ENCODE data around the gene LPAR3. TPM values are rescaled to one million over a fixed set of nuclear protein-coding genes. Genes with fewer than 3 reads are reported as not detected.

The LPAR3 gene
- polyA plus RNA-seq, 2 of the 4 experiments (the other 2 are of a cell fraction): 0.01 to 0.08 TPM

DNA sequence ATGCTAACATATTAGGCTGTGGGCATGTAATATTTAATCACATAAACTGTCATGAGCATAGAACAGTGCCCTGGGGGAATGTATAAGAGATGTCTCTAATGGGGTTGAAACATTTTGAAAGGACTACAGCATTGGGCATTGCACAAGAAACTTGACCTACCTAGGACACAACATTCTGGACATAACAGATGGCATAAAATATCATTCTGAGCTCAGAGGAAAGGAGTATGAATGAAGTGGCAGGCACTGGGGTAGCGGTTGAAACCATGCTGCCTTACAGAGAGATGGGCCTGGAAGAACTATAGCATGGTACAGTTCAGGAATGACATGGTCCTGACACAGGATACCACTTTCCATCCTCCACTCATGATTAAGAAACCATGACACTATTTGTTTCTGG lies 69.0 kb downstream of the LPAR3 start:
- no peak for FAIRE-seq
- TF ChIP-seq PHF8 (IDR thresholded peaks at IDR 0.05; ENCODE audit: borderline replicate concordance, low read depth) (no peak), GATA3 (IDR thresholded peaks at IDR 0.05; ENCODE audit: borderline replicate concordance) (no peak), EP300 (IDR thresholded peaks at IDR 0.05) (no peak), EHF (CRISPR knock-in tag; IDR thresholded peaks at IDR 0.05) (no peak), HOXA7 (CRISPR knock-in tag; IDR thresholded peaks at IDR 0.05) (no peak), JUN (IDR thresholded peaks at IDR 0.05) (no peak), CHD2 (IDR thresholded peaks at IDR 0.05; ENCODE audit: low read length, partially characterized antibody) (no peak), MAFK (IDR thresholded peaks at IDR 0.05; ENCODE audit: partially characterized antibody) (no peak), NPAS2 (CRISPR knock-in tag; IDR thresholded peaks at IDR 0.05; ENCODE audit: borderline replicate concordance) (no peak), POLR2A (IDR thresholded peaks at IDR 0.05; ENCODE audit: low read length) (no peak), MYC (IDR thresholded peaks at IDR 0.05; ENCODE audit: borderline replicate concordance, low read length) (no peak), CEBPB (IDR thresholded peaks at IDR 0.05) (no peak), CBX8 (IDR thresholded peaks at IDR 0.05) (no peak), TFCP2L1 (CRISPR knock-in tag; IDR thresholded peaks at IDR 0.05) (no peak), ZSCAN20 (CRISPR knock-in tag; IDR thresholded peaks at IDR 0.05) (no peak), NR3C1 (IDR thresholded peaks at IDR 0.05) (no peak)
- TF ChIP-seq, protein P1, sequence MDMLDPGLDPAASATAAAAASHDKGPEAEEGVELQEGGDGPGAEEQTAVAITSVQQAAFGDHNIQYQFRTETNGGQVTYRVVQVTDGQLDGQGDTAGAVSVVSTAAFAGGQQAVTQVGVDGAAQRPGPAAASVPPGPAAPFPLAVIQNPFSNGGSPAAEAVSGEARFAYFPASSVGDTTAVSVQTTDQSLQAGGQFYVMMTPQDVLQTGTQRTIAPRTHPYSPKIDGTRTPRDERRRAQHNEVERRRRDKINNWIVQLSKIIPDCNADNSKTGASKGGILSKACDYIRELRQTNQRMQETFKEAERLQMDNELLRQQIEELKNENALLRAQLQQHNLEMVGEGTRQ (IDR thresholded peaks at IDR 0.05): no peak
- TF ChIP-seq, protein P2, sequence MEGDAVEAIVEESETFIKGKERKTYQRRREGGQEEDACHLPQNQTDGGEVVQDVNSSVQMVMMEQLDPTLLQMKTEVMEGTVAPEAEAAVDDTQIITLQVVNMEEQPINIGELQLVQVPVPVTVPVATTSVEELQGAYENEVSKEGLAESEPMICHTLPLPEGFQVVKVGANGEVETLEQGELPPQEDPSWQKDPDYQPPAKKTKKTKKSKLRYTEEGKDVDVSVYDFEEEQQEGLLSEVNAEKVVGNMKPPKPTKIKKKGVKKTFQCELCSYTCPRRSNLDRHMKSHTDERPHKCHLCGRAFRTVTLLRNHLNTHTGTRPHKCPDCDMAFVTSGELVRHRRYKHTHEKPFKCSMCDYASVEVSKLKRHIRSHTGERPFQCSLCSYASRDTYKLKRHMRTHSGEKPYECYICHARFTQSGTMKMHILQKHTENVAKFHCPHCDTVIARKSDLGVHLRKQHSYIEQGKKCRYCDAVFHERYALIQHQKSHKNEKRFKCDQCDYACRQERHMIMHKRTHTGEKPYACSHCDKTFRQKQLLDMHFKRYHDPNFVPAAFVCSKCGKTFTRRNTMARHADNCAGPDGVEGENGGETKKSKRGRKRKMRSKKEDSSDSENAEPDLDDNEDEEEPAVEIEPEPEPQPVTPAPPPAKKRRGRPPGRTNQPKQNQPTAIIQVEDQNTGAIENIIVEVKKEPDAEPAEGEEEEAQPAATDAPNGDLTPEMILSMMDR (IDR thresholded peaks at IDR 0.05): no peak
- TF ChIP-seq, protein P3, sequence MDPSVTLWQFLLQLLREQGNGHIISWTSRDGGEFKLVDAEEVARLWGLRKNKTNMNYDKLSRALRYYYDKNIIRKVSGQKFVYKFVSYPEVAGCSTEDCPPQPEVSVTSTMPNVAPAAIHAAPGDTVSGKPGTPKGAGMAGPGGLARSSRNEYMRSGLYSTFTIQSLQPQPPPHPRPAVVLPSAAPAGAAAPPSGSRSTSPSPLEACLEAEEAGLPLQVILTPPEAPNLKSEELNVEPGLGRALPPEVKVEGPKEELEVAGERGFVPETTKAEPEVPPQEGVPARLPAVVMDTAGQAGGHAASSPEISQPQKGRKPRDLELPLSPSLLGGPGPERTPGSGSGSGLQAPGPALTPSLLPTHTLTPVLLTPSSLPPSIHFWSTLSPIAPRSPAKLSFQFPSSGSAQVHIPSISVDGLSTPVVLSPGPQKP (IDR thresholded peaks at IDR 0.05; ENCODE audit: low read depth, low read length): no peak
- TF ChIP-seq, protein P4, sequence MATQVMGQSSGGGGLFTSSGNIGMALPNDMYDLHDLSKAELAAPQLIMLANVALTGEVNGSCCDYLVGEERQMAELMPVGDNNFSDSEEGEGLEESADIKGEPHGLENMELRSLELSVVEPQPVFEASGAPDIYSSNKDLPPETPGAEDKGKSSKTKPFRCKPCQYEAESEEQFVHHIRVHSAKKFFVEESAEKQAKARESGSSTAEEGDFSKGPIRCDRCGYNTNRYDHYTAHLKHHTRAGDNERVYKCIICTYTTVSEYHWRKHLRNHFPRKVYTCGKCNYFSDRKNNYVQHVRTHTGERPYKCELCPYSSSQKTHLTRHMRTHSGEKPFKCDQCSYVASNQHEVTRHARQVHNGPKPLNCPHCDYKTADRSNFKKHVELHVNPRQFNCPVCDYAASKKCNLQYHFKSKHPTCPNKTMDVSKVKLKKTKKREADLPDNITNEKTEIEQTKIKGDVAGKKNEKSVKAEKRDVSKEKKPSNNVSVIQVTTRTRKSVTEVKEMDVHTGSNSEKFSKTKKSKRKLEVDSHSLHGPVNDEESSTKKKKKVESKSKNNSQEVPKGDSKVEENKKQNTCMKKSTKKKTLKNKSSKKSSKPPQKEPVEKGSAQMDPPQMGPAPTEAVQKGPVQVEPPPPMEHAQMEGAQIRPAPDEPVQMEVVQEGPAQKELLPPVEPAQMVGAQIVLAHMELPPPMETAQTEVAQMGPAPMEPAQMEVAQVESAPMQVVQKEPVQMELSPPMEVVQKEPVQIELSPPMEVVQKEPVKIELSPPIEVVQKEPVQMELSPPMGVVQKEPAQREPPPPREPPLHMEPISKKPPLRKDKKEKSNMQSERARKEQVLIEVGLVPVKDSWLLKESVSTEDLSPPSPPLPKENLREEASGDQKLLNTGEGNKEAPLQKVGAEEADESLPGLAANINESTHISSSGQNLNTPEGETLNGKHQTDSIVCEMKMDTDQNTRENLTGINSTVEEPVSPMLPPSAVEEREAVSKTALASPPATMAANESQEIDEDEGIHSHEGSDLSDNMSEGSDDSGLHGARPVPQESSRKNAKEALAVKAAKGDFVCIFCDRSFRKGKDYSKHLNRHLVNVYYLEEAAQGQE (IDR thresholded peaks at IDR 0.05): no peak
- POLR2A ChIA-PET: no interaction called here
- H3K9me3 ChIP-seq: no peaks in the 10 kb centered on the region
- no peak overlapping the region for H3K4me2 ChIP-seq
- H3K4me3 ChIP-seq: no peak overlapping the region
- no peaks in the 10 kb centered on the region for H3K4me1 ChIP-seq
- H3K27ac ChIP-seq: no peak overlapping the region
- WGBS (ENCODE audit: missing lambda C conversion rate): 53% methylated on average over 1 of the region's 1 CpG
- CTCF ChIA-PET: interaction anchor here (0.9 to 1.0 kb wide), 2 partner anchors 11 to 22 kb away, joined by 3 read pairs; no protein-coding TSS in a partner anchor
- no peak for DNase-seq (ENCODE audit: low read depth in 1 of 2, low spot score in 1 of 2)
- ATAC-seq: no peak

DNA sequence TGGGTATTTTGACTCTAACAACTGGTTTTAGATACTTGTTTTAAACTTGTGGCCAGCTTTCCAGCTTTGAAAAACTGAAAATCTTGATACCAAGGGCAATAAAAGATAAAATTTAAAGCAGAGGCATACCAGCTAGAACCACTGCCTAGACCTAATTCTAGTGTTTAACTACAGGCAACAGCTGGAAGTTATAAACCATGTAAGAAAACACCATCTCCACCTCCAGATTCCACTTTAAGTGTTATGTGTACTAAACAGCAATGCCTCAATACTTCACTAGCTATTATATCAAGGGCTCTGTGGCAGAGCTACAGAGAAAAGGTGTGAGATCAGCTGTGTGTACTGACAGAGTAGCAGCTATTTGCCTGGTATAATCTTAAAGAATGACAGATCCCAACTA lies 69.5 kb downstream of the LPAR3 start:
- no peak overlapping the region for H3K4me3 ChIP-seq
- ChIA-PET POLR2A (no interaction called here), CTCF (interaction anchor here (0.9 to 1.0 kb wide), 2 partner anchors 11 to 22 kb away, joined by 3 read pairs; no protein-coding TSS in a partner anchor)

More for the DNA sequence above, 69.5 kb downstream of the LPAR3 start:
- Histone ChIP-seq H3K4me2 (no peak overlapping the region), H3K9me3 (no peaks in the 10 kb centered on the region), H3K27ac (no peak overlapping the region), H3K4me1 (no peaks in the 10 kb centered on the region)
- no peak for ATAC-seq
- no peak for FAIRE-seq
- no peak for TF ChIP-seq CEBPB (IDR thresholded peaks at IDR 0.05)
- TF ChIP-seq JUN (IDR thresholded peaks at IDR 0.05): no peak
- TF ChIP-seq KDM5A (IDR thresholded peaks at IDR 0.05): no peak
- TF ChIP-seq HEYL (CRISPR knock-in tag; IDR thresholded peaks at IDR 0.05): no peak
- no peak for TF ChIP-seq BHLHE40 (IDR thresholded peaks at IDR 0.05; ENCODE audit: low read depth, low read length)
- TF ChIP-seq, protein P5, sequence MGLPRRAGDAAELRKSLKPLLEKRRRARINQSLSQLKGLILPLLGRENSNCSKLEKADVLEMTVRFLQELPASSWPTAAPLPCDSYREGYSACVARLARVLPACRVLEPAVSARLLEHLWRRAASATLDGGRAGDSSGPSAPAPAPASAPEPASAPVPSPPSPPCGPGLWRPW (IDR thresholded peaks at IDR 0.05): no peak
- no peak for TF ChIP-seq POLR2A (IDR thresholded peaks at IDR 0.05; ENCODE audit: low read length)
- no peak for TF ChIP-seq FOSB (CRISPR knock-in tag; IDR thresholded peaks at IDR 0.05)
- TF ChIP-seq SREBF2 (IDR thresholded peaks at IDR 0.05): no peak
- TF ChIP-seq RCOR1 (IDR thresholded peaks at IDR 0.05; ENCODE audit: low read depth, low read length): no peak
- no peak for DNase-seq (ENCODE audit: low read depth in 1 of 2, low spot score in 1 of 2)
